HG02938 (cell line): Measurements from ENCODE around the gene LGALS8.
"Not testable (repeated sequence)": the region's sequence is repeated elsewhere in the genome, so short reads cannot be mapped to it uniquely, and the experiment has no call there.

ENCODE experiments used
- ATAC-seq: cut with Tn5 transposase; IDR thresholded peaks from one replicate; pipeline ENCODE4 v1.9.1; 2021; ENCODE audit warnings: mild to moderate bottlenecking, moderate library complexity; ENCODE audit not compliant: unreplicated experiment

Gene LGALS8

DNA sequence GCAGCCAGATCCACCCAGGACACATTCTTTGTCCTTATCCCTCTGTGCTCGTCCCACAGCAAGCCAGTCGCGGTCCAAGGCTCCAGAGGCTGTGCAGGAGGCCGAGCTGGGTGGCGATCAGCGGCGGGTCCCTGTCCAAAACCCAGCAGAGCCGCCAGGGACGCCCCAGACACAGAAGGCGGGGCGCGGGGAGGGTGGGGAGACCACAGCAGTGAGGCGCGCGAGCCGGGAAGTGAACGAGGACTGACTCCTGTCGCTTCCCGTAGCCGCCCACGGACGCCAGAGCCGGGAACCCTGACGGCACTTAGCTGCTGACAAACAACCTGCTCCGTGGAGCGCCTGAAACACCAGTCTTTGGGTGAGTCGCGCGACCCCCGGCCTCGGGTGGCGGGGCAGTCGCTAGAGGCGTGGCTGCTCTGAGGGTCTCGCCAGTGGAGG lies at the start of gene LGALS8:
TSS of gene LGALS8 (plus strand) at position 279 of the 438 bp plus-strand sequence. CDS start 2,089 bp downstream, outside the sequence.
- ATAC-seq: peak; percentile 46

DNA sequence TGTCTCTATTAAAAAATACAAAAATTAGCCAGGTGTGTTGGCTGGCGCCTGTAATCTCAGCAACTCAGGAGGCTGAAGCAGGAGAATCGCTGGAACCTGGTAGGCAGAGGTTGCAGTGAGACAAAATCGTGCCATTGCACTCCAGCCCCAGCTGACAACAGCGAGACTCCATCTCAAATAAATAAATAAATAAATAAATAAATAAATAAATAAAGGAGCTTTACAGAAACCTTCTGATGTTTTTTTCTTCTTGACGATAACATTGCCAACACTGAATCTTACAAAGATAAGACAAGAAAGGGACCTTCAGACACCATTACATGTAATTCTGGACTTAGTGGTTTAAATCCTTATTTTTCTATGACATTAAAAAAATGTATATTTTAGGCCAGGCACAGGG lies 47.8 kb upstream of the LGALS8 start:
- ATAC-seq: no peak

DNA sequence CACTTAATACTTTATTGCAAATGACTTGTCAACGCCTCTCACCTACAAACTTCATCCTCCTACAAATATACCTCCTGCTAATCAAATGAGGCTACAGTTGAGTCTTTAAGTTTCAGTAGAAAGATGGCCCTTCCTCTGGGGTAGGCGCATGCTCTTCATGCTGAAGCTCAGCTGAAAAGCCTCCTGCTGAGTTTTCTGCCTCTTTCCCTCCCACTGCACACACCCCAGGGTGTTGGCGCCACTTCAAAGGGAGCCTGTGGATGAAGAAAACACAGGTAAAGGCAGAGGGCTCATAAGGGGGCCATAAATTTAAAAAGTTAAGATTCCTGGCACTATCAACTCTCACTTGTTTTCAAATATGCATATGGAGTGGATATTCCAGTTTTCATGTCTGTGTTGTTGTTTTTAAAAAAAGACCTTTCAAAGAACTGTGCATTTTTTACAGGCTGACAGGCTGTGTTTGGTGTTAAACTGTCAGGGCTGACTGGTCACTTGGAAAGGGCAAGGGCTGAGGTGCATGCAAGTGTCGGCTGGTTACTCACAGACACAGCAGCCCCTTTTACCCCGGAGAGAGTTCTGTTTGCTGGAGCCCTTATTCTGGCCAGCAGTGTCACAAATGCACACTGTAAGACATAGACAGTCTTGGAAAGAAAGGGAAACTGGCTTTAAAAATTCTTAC lies 42.9 kb upstream of the LGALS8 start:
- ATAC-seq: no peak

DNA sequence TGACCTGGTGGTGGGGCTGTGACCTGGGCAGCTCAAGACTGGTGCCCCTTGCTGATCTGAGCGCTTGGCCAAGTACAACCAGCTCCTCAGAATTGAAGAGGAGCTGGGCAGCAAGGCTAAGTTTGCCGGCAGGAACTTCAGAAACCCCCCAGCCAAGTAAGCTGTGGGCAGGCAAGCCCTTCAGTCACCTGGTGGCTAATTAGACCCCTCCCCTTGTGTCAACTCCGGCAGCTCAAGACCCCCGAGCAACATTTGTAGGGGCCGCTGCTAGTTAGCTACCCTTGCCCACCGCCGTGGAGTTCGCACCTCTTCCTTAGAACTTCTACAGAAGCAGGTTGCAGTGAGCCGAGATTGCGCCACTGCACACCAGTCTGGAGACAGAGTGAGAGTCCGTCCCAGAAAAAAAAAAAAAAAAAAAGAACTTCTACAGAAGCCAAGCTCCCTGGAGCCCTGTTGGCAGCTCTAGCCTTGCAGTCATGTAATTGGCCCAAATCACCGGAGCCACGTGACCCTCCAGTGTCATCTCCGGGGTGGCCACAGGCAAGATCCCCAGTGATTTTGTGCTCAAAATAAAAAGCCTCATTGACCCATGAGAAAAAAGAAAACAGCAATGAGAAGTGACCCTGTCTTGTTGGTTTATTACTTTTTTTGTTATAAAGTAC lies 39.3 kb upstream of the LGALS8 start:
- no peak for ATAC-seq

DNA sequence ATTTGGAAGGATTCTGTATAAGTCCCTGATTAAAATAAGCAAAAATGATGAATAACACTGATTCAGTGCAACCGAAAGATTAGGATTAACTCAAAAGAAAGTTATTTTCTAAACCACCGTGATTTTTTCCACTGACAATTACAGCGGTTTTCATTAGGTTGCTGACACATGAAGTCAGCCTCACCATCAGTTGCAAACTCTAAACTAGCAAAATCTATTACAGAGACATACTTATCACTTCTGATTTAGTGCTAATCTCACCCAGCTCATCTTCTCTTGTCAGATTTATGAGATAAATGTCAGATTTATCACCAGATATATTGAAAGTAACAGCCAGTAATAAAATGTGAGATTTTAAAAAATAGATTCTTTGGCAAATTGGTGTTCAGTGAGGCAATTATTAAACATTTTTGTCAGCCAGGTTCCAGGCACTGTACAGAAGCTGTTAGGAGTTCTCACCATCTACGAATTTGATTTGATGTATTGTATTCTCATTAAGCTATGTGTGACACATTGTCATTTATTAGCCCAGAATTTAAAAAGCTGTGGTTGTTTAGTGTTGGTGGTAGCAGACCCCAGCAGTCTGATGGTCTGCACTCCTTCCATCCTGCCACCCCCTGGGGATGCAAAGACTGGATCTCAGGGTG lies 37.3 kb upstream of the LGALS8 start:
- ATAC-seq: no peak

DNA sequence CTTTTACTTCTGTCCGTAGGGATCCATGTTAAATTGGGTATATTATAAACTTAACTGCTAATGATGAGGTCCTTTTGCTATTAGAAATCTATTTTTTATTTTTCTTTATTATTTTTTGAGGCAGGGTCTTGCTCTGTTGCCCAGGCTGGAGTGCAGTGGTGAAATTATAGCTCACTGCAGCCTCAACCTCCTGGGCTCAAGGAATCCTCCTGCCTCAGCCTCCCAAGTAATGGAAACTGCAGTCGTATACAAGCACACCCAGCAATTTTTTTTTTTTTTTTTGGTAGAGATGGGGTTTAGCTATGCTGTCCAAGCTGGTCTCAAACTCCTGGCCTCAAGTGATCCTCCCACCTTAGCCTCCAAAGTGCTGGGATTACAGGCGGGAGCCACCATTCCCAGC lies 34.6 kb upstream of the LGALS8 start:
- ATAC-seq: not testable (repeated sequence)

DNA sequence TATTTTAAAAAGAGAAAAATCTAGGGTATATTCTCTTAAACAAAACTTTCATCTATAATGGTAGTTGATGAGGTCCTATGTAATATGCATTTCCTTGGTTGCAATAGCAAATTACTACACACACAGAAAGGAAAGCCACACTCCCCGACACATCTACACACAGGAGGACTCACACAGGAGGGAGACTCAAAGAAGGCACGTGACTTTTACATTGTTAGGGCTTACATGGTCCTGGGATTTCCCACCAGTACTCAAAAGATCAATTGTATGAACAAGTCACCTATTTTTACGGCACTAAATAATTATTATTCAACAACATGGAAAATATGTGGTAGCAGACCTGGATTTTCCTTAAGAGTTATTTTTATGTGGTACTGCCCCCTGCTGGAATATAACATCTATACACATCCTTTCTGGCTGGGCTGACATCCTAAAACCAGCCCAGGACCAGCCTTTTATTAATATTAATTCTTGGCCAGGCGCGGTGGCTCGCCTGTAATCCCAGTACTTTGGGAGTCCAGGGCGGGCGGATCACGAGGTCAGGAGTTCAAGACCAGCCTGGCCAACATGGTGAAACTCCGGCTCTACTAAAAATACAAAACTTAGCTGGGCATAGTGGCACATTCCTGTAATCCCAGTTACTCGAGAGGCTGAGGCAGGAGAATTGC lies 33.9 kb upstream of the LGALS8 start:
- no peak for ATAC-seq

DNA sequence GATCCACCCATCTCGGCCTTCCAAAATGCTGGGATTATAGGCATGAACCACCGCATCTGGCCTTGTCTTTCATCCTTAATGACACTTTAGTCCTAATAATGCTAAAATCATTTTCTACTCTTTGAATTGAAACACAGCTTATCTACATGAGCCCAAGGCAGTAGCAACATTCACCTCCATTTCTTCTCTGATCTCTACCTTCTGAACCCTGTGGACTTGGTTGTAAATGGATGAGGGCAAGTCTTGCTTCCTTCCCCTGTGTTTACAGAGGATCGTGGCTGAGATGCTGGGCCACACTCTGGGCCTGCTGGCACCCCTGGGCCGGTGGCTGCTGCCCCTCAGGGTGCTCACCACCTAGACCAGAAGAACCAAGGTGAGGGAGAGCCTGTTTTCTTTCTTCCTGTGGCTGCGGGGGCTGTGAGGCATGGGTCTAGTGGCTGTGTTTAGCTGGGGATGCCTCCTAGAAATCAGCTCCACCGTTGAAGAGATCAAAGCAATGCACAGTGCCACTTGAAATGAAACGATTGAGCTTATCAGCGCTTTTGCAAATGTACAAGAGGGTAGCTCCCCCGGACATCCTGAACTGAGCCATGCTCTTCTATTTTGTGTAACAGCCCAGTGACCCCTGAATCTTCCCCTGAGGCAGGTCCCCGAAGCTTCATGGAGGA lies 32.2 kb upstream of the LGALS8 start:
- ATAC-seq: no peak

DNA sequence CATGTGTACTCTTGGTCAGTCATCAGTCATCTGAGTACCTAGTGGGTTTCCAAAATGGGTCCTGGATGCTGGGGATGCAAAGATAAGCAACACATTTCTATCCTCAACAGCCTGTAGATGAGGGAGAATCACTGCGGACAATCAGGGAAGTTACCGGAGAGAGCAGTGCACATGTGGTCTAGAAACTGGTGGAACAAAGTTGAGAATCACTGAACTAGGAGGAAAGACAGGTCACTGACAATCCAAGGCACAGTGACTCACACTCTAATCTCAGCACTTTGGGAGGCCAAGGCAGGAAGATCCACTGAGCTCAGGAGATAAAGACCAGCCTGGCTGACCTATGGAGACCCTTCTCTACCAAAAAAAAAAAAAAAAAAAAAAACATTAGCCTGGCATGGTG lies 31.4 kb upstream of the LGALS8 start:
- ATAC-seq: no peak

DNA sequence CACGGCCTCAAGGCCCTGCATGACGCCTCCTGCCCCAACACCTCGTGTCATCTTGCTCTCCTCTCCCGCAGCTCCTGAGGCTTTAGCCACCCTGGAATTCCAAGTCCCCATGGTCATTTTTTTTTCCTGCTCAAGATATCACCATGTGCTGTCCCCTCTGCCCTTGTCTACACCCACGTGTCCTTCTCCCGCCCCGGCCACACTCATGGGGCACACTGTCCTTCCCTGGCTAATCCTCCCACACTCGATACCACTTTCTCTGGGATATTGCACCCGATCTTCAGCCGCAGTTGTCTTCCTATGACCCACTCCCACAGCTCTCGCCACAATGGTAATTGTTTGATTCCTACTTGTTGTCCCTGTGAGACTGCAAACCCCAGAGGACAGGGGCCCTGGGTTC lies 29.7 kb upstream of the LGALS8 start:
- ATAC-seq: no peak

DNA sequence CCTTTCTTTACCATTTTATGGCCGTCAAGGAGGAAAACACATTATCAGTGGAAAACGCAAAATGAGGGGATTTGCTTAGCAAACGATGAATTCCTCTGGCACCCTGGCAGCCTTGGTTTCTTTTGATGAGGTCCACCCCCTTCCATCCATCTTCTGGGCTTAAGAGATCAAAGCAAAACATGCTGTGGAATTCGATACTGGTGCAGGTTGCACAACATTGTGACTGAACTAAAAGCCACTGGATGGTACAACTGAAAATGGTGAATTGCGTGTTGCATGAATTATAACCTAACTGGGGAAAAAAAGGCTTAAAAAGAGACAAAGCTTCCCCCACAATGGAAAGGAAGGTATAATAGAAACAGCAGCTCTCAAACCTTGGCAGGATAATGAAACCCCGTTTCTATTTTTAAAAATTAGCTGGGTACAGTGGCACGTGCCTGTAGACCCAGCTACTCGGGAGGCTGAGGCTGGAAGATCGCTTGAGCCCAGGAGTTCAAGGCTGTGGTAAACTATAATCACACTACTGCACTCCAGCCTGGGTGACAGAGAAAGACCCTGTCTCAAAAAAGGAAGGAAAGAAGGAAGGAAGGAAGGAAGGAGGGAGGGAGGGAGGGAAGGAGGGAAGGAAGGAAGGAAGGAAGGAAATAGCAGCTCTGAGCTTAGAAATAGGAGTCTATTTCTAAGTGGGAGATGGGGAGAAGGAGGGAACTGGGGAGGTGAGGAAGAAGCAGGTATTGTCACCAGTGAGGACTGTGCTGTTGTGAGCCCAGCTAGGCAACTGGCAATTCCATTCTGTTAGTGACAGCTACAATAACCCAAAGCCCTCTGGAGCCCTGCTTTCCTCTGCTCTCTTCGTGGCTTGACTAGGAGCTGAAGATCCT lies 29.0 kb upstream of the LGALS8 start:
- no peak for ATAC-seq

DNA sequence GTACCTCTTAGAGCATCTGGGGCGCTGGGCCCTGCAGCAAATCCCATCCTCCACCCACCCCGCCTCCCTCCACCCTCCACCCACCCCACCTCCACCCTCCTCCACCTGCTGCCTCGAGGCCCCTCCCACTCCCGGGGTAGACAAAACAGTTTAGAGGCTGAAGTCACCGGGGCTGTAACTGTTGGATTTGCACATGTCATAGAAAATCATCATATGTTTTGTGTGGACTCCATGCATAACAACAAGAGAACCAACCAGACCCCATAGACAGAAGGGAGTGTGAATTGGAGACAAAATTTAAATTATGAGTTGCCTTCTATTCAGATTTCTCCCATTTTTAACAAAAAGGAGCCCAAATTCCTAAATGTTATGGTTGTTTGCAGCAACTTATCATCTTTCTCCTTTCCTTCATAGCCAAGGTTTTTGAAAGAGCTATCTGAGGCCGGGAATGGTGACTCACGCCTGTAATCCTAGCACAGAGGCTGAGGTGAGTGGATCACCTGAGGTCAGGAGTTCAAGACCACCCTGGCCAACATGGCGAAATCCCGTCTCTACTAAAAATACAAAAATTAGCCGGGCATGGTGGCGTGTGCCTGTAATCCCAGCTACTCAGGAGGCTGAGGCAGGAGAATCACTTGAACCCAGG lies 28.2 kb upstream of the LGALS8 start:
- ATAC-seq: no peak

DNA sequence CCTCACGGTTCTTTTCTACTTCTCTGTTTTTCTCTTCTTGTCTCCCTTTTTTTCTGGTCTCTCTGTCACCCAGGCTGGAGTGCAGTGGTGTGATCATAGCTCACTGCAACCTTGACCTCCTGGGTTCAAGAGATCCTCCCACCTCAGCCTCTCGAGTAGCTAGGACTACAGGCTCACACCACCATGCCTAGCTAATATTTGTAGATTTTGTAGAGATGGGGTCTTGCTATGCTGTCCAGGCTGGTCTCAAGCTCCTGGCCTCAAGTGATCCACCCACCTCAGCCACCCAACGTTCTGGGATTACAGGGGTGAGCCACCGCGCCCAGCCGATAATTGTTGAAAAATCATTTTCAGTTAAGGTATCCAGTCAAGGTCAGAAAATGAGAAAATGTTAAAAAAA lies 25.9 kb upstream of the LGALS8 start:
- ATAC-seq: no peak

DNA sequence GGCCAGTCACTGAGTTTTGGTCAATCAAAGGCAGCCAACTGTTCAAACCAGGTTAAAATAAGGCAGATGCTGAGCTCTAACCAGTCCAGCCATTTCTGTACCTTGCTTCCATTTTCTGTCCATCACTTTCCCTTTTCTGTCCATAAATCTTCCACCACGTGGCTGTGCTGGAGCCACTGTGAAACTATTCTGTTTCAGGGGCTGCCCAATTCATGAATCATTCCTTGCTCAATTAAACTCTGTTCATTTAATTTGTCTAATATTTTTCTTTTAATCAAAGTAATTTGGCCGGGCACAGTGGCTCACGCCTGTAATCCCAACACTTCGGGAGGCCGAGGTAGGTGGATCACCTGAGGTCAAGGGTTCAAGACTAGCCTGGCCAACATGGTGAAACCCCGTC lies 22.7 kb upstream of the LGALS8 start:
- no peak for ATAC-seq

DNA sequence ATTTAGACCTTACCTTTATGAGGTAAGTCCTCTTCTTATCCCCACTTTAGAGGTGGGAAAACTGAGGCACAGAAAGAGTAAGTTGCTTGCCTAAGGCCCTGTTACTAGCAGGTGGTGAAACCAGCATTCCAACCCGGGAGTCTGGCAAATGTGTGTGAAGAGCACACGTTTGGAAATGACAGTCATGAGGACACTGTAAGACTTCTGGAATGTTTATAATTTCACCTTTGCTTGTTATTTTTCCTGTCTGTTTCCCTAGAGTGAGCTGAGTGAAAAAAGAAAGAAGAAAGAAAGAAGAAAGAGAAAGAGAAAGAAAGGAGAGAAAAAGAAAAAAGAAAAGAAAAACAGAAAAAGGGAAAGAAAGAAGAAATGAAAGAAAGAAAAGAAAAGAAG lies 21.2 kb upstream of the LGALS8 start:
- ATAC-seq: no peak

DNA sequence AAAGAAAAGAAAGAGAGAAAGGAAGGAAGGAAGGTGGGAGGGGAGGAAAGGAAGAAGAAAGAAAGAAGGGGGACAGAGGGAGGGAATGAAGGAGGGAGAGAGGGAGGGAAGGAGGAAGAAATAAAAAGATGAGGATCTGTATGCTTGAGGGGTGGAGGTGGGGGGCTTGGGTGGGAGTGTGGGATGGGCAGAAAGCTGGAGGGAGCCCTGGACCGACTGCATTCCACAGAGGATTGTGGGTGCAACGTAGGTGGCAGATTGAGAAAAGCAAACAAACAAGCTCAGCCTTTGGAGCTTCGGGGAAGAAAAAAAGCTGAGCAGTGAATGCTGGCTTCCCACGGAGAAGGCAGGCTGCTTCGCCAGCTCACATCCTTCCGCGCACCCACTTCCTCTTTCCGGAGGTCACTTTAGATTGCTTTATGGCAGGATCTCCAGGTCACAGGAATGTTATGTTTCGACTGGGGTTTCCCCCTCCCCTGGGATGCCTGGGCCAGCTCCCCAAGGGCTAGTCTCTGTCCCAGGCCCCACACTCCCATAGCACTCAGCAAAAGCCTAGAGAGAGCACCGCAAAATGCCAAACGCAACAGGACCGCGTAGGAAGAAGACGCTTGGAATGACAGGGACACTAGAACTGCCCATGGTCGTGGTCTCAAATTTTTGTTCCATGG lies 20.7 kb upstream of the LGALS8 start:
- no peak for ATAC-seq

DNA sequence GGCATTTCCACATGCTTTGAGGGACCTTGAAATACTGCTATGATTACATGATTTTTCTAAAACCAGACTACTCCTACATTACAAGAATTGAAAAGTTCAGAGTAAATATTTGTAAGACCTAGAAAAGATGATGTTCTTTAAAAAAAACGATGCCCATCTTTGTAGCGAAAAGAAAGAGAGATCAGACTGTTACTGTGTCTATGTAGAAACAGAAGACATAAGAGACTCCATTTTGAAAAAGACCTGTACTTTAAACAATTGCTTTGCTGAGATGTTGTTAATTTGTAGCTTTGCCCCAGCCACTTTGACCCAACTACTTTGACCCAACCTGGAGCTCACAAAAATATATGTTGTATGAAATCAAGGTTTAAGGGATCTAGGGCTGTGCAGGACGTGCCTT lies 19.4 kb upstream of the LGALS8 start:
- ATAC-seq: not testable (repeated sequence)

DNA sequence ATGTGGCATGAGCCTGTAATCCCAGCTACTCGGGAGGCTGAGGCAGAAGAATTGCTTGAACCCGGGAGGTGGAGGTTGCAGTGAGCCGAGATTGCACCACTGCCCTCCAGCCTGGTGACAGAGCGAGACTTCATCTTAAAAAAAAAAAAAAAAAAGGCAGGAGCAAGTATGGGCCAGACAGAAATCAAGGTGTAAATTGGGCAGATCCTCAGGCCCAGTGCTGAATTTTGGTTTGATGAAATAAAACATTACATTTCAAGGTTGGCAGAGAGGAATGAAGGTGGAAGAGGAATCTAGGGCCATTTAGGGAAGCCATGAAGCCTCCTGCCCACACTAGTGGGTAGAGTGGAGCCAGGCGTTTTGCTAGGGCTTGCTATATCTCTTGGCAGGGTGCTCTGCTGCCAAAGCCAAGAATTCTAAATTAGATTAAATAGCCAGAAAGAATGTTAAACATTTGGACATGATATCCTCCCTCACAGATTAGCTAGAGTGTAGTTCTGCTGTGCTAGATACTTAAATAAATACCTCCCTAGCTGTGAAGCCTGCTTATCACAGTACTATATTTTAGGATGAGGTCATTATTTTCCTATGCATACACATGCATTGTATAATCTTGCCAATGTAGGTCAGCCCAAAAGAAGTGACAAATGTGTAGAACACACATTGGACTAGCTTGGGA lies 16.6 kb upstream of the LGALS8 start:
- no peak for ATAC-seq
